IMR-90 (cell line): ENCODE measurements around the gene FERMT3. TPM values are rescaled to one million over a fixed set of nuclear protein-coding genes. Genes with fewer than 3 reads are reported as not detected.

Experiments used
- ATAC-seq: fragments of 200-7000 bp; cut with Tn5 transposase; 2 replicates; pipeline ENCODE4 v1.9.1; 2020; ENCODE audit warnings: low read depth, mild to moderate bottlenecking, moderate library complexity
- BruUV-seq: library from RNA; stranded (reverse); fragments of 400-500 nt; replicated peaks from 2 replicates; lab custom pipeline; 2021; lab: Mats Ljungman, UMichigan
- CTCF ChIA-PET: fragments of 300-600 bp; formaldehyde crosslinking; extraction: SDS; loops from one replicate; lab custom pipeline; 2021; ENCODE audit warnings: antibody characterized with exemption; lab: Yijun Ruan, JAX
- POLR2A ChIA-PET: fragments of 300-600 bp; sonication (Branson Sonifier 250); formaldehyde crosslinking; loops from one replicate; lab custom pipeline; 2022; ENCODE audit warnings: antibody characterized with exemption; ENCODE audit not compliant: unreplicated experiment; lab: Charles Lee
- DNase-seq: peaks from one replicate; pipeline ENCODE4 v3.0.0; 2013
- H2AFZ ChIP-seq: replicated peaks from 2 replicates; pipeline ENCODE3; 2013; ENCODE audit warnings: low read length, mild to moderate bottlenecking; ENCODE audit not compliant: poor library complexity
- H2AK5ac ChIP-seq: 2 replicates; pipeline ENCODE4 v1.6.1; 2013; ENCODE audit warnings: low read depth, low read length, inconsistent platforms
- H2AK9ac ChIP-seq: replicated peaks from 2 replicates; pipeline ENCODE3; 2013; ENCODE audit warnings: mild to moderate bottlenecking, low read depth, low read length, moderate library complexity; ENCODE audit not compliant: poor library complexity
- H2BK120ac ChIP-seq: 2 replicates; pipeline ENCODE4 v1.6.1; 2013; ENCODE audit warnings: low read depth, low read length, inconsistent platforms
- H2BK15ac ChIP-seq: 3 replicates; pipeline ENCODE4 v1.6.1; 2013; ENCODE audit warnings: low read depth, low read length, inconsistent platforms
- H2BK20ac ChIP-seq: 2 replicates; pipeline ENCODE4 v1.6.1; 2013; ENCODE audit warnings: low read depth, mild to moderate bottlenecking, inconsistent platforms, low read length, moderate library complexity
- H2BK5ac ChIP-seq: 2 replicates; pipeline ENCODE4 v1.6.1; 2013; ENCODE audit warnings: mild to moderate bottlenecking, low read depth, low read length, inconsistent platforms; ENCODE audit not compliant: poor library complexity, severe bottlenecking
- H3K14ac ChIP-seq: replicated peaks from 2 replicates; pipeline ENCODE4 v1.6.1; 2013; ENCODE audit warnings: low read depth, low read length, inconsistent platforms
- H3K18ac ChIP-seq: 2 replicates; pipeline ENCODE4 v1.6.1; 2013; ENCODE audit warnings: low read depth, low read length, control low read depth
- H3K23ac ChIP-seq: 2 replicates; pipeline ENCODE4 v1.6.1; 2013; ENCODE audit warnings: low read depth, low read length, inconsistent platforms
- H3K27ac ChIP-seq: 2 replicates; pipeline ENCODE4 v1.5.1; 2013; ENCODE audit warnings: mild to moderate bottlenecking, control low read depth, low read length; ENCODE audit not compliant: insufficient read depth
- H3K27me3 ChIP-seq: 2 replicates; pipeline ENCODE4 v1.6.1; 2013; ENCODE audit warnings: low read length; ENCODE audit not compliant: control insufficient read depth, insufficient read depth
- H3K36me3 ChIP-seq: 2 replicates; pipeline ENCODE4 v1.6.1; 2013; ENCODE audit warnings: low read length, mixed read lengths; ENCODE audit not compliant: control insufficient read depth, insufficient read depth
- H3K4ac ChIP-seq: 2 replicates; pipeline ENCODE4 v1.6.1; 2013; ENCODE audit warnings: low read depth, low read length, inconsistent platforms
- H3K4me1 ChIP-seq: 2 replicates; pipeline ENCODE4 v1.6.1; 2013; ENCODE audit warnings: low read length, mixed read lengths; ENCODE audit not compliant: control insufficient read depth, insufficient read depth
- H3K4me2 ChIP-seq: 2 replicates; pipeline ENCODE4 v1.6.1; 2013; ENCODE audit warnings: low read depth, mild to moderate bottlenecking, control low read depth, low read length, moderate library complexity
- H3K4me3 ChIP-seq: 2 replicates; pipeline ENCODE4 v1.5.1; 2013; ENCODE audit warnings: low read depth, mild to moderate bottlenecking, control low read depth, low read length, moderate library complexity; ENCODE audit not compliant: insufficient read depth
- H3K56ac ChIP-seq: 2 replicates; pipeline ENCODE4 v1.6.1; 2013; ENCODE audit warnings: low read length, inconsistent platforms; ENCODE audit not compliant: insufficient read depth; ENCODE audit errors: extremely low read depth
- H3K79me1 ChIP-seq, 2 experiments: 2 replicates each; pipeline ENCODE4 v1.6.1; 2013; ENCODE audit warnings: low read length in 2 of 2, inconsistent platforms in 1 of 2, low read depth in 1 of 2
- H3K9ac ChIP-seq: 2 replicates; pipeline ENCODE4 v1.6.1; 2013; ENCODE audit warnings: low read depth, low read length, control low read depth
- H3K9me1 ChIP-seq: 2 replicates; pipeline ENCODE4 v1.6.1; 2013; ENCODE audit warnings: low read length, inconsistent platforms; ENCODE audit not compliant: insufficient read depth
- H3K9me3 ChIP-seq: 2 replicates; pipeline ENCODE4 v1.6.1; 2013; ENCODE audit warnings: low read length; ENCODE audit not compliant: control insufficient read depth, insufficient read depth
- H4K20me1 ChIP-seq: 2 replicates; pipeline ENCODE4 v1.6.1; 2013; ENCODE audit warnings: low read length, inconsistent platforms; ENCODE audit not compliant: insufficient read depth
- H4K5ac ChIP-seq: 2 replicates; pipeline ENCODE4 v1.6.1; 2013; ENCODE audit warnings: mild to moderate bottlenecking, low read depth, low read length, control low read depth
- H4K8ac ChIP-seq, 2 experiments: 2 replicates each; pipeline ENCODE4 v1.6.1; 2013; ENCODE audit warnings: low read depth in 2 of 2, low read length in 2 of 2, control low read depth in 1 of 2, inconsistent platforms in 1 of 2
- H4K91ac ChIP-seq: 2 replicates; pipeline ENCODE4 v1.6.1; 2013; ENCODE audit warnings: low read depth, low read length, inconsistent platforms; ENCODE audit not compliant: insufficient read depth
- CEBPB ChIP-seq: IDR thresholded peaks from 2 replicates; pipeline ENCODE4 v1.6.1; 2012; ENCODE audit warnings: low read depth, low read length, improper control_type of control experiment
- CHD1 ChIP-seq: IDR thresholded peaks from 2 replicates; pipeline ENCODE4 v1.6.1; 2012; ENCODE audit warnings: low read depth, low read length, improper control_type of control experiment
- FOS ChIP-seq: fragments of 150-350 bp; IDR thresholded peaks from 2 replicates; pipeline ENCODE4 v1.6.1; 2016; ENCODE audit warnings: low read depth, low read length
- MAFK ChIP-seq: IDR thresholded peaks from 2 replicates; pipeline ENCODE4 v1.6.1; 2012; ENCODE audit warnings: low read depth, low read length, improper control_type of control experiment
- MXI1 ChIP-seq: IDR thresholded peaks from 2 replicates; pipeline ENCODE4 v1.6.1; 2012; ENCODE audit warnings: low read depth, mild to moderate bottlenecking, low read length, moderate library complexity, borderline replicate concordance
- NFE2L2 ChIP-seq: fragments of 150-350 bp; IDR thresholded peaks from 2 replicates; pipeline ENCODE4 v1.6.1; 2016; ENCODE audit warnings: low read depth, mild to moderate bottlenecking, low read length
- POLR2A ChIP-seq: IDR thresholded peaks from 2 replicates; pipeline ENCODE4 v1.6.1; 2012; ENCODE audit warnings: mild to moderate bottlenecking, low read depth, low read length
- RAD21 ChIP-seq: IDR thresholded peaks from 2 replicates; pipeline ENCODE4 v1.6.1; 2012; ENCODE audit warnings: low read length, improper control_type of control experiment
- RCOR1 ChIP-seq: IDR thresholded peaks from 2 replicates; pipeline ENCODE4 v1.6.1; 2012; ENCODE audit warnings: mild to moderate bottlenecking, low read length, improper control_type of control experiment; ENCODE audit not compliant: insufficient replicate concordance
- RFX5 ChIP-seq: IDR thresholded peaks from 2 replicates; pipeline ENCODE4 v1.8.0; 2012; ENCODE audit warnings: low read depth, mild to moderate bottlenecking, low read length, moderate library complexity
- SMC3 ChIP-seq: fragments of 150-350 bp; IDR thresholded peaks from 2 replicates; pipeline ENCODE4 v1.6.1; 2016; ENCODE audit warnings: low read depth, mild to moderate bottlenecking, antibody characterized with exemption, low read length, moderate library complexity
- USF2 ChIP-seq: fragments of 150-350 bp; IDR thresholded peaks from 2 replicates; pipeline ENCODE4 v1.6.1; 2017; ENCODE audit warnings: mild to moderate bottlenecking, antibody characterized with exemption, low read length, low read depth
- WGBS, 2 experiments: methylation state at CpG; one replicate each; pipeline versions ENCODE4 v1.1.5 to v1.1.7; 2013; ENCODE audit warnings: missing lambda C conversion rate in 2 of 2; ENCODE audit not compliant: insufficient read length in 1 of 2; ENCODE audit errors: extremely low coverage in 2 of 2; 5-methylcytosine and 5-hydroxymethylcytosine counted together
- dilution Hi-C: fragments of 300-500 bp; cut with HindIII; formaldehyde crosslinking; loops from one replicate; pipeline ENCODE4 v1.14.3; 2018; ENCODE audit warnings: low sequenced_read_pairs; ENCODE audit not compliant: unreplicated experiment
- in situ Hi-C: fragments of 300-500 bp; cut with MboI; formaldehyde crosslinking; loops from 3 replicates; pipeline ENCODE4 v1.14.3; 2019; ENCODE audit warnings: low sequenced_read_pairs, inconsistent platforms, mixed read lengths
- intact Hi-C: fragments of 100-400 bp; cut with micrococcal nuclease; formaldehyde crosslinking; loops from 2 replicates; pipeline ENCODE4 v1.10.0; 2022
- polyA plus RNA-seq, 3 experiments: library from polyadenylated mRNA; depleted of rRNA; stranded (reverse); fragments of >200 nt; gene quantifications; 2 replicates each; pipeline ENCODE4 v1.2.3, GENCODE V29; 2012; ENCODE audit warnings: low replicate concordance in 1 of 3
- total RNA-seq: library from RNA; depleted of rRNA; stranded (reverse); fragments of >200 nt; gene quantifications from 2 replicates; pipeline ENCODE4 v1.2.3, GENCODE V29; 2012
- TF ChIP-seq, protein P1 (sequence below): conservative IDR thresholded peaks from 2 replicates; pipeline ENCODE4 v1.5.1; 2012; ENCODE audit warnings: mild to moderate bottlenecking, low read depth, low read length, improper control_type of control experiment
- TF ChIP-seq, protein P2 (sequence below): fragments of 150-350 bp; IDR thresholded peaks from 2 replicates; pipeline ENCODE4 v1.6.1; 2016; ENCODE audit warnings: low read depth, mild to moderate bottlenecking, low read length, moderate library complexity, borderline replicate concordance

Gene FERMT3
- total and polyA plus RNA-seq, 2 of the 4 experiments (the other 2 are of a cell fraction), result 0.36 to 2.3 TPM

DNA sequence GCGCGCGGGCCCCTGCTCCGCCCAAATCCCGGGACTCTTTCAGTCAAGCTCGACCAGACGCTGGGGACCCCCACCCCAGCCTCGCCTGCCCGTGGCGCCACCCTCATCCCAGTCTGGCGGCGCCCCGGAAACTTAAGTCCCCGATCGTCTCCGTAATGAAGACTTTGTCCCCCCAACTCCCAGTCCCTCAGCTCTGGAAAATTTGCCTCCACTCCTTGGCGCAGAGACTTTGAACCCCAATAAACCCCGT, 45.2 kb downstream of the FERMT3 start:
- H2BK15ac ChIP-seq, result no peak overlapping the region
- peak overlapping the region; percentile 96 for H3K4ac ChIP-seq
- TF ChIP-seq NFE2L2 (no peak), MAFK (no peak), USF2 (no peak), CHD1 (no peak), SMC3 (no peak), RFX5 (no peak), POLR2A (no peak), FOS (no peak), RAD21 (no peak), CEBPB (no peak), MXI1 (no peak), RCOR1 (no peak)
- TF ChIP-seq, protein P1, sequence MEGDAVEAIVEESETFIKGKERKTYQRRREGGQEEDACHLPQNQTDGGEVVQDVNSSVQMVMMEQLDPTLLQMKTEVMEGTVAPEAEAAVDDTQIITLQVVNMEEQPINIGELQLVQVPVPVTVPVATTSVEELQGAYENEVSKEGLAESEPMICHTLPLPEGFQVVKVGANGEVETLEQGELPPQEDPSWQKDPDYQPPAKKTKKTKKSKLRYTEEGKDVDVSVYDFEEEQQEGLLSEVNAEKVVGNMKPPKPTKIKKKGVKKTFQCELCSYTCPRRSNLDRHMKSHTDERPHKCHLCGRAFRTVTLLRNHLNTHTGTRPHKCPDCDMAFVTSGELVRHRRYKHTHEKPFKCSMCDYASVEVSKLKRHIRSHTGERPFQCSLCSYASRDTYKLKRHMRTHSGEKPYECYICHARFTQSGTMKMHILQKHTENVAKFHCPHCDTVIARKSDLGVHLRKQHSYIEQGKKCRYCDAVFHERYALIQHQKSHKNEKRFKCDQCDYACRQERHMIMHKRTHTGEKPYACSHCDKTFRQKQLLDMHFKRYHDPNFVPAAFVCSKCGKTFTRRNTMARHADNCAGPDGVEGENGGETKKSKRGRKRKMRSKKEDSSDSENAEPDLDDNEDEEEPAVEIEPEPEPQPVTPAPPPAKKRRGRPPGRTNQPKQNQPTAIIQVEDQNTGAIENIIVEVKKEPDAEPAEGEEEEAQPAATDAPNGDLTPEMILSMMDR, result no peak
- TF ChIP-seq, protein P2, sequence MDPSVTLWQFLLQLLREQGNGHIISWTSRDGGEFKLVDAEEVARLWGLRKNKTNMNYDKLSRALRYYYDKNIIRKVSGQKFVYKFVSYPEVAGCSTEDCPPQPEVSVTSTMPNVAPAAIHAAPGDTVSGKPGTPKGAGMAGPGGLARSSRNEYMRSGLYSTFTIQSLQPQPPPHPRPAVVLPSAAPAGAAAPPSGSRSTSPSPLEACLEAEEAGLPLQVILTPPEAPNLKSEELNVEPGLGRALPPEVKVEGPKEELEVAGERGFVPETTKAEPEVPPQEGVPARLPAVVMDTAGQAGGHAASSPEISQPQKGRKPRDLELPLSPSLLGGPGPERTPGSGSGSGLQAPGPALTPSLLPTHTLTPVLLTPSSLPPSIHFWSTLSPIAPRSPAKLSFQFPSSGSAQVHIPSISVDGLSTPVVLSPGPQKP, result no peak
- H3K36me3 ChIP-seq, result peaks cover 15% of the 10 kb centered on the region
- H2BK120ac ChIP-seq, result no peak overlapping the region
- H4K8ac ChIP-seq, result peak overlapping the region; percentile 33 to 59; a peak in 2 of 4 replicates
- intact Hi-C loops (loop anchor here (1.0 kb wide), 2 partner anchors 34 to 50 kb away; partner anchors contain the start of gene GPR137), in situ Hi-C loops (no loop called here), dilution Hi-C loops (no loop called here)
- peak overlapping the region; percentile 100 for H2AK9ac ChIP-seq
- no peaks in the 10 kb centered on the region for H3K9me1 ChIP-seq
- peak overlapping the region; percentile 97 for H3K14ac ChIP-seq
- H3K27ac ChIP-seq, result peak overlapping the region; percentile 88
- no peaks in the 10 kb centered on the region for H3K27me3 ChIP-seq
- peak overlapping the region; percentile 82; the same call in 1 of the 2 replicates for H3K56ac ChIP-seq
- no peak overlapping the region for H2BK20ac ChIP-seq
- DNase-seq (no peak), ATAC-seq (no peak)
- CTCF ChIA-PET, result interaction anchor here (0.7 to 1.7 kb wide), 5 partner anchors 9 to 70 kb away, joined by 3 to 5 read pairs (median 3); no protein-coding TSS in a partner anchor
- H3K4me2 ChIP-seq, result peak overlapping the region; percentile 100
- H3K79me1 ChIP-seq, result peaks cover 8 to 56% of the 10 kb centered on the region in 2 experiments
- H3K9me3 ChIP-seq, result no peaks in the 10 kb centered on the region
- H3K18ac ChIP-seq, result peak overlapping the region; percentile 22; the same call in 1 of the 2 replicates
- peak overlapping the region; percentile 94 for H3K23ac ChIP-seq
- peak overlapping the region; percentile 77 for H2BK5ac ChIP-seq
- H2AFZ ChIP-seq, result peak overlapping the region; percentile 87
- peak overlapping the region; percentile 91 for H4K91ac ChIP-seq
- peak overlapping the region; percentile 98 for H3K4me3 ChIP-seq
- no TSS peak for BruUV-seq
- H3K4me1 ChIP-seq, result peaks cover 10% of the 10 kb centered on the region
- peak overlapping the region; percentile 89 for H2AK5ac ChIP-seq
- peak overlapping the region; percentile 61; the same call in 1 of the 2 replicates for H4K5ac ChIP-seq
- POLR2A ChIA-PET, result no interaction called here
- H4K20me1 ChIP-seq, result peaks cover 8% of the 10 kb centered on the region; the same call in 1 of the 2 replicates
- H3K9ac ChIP-seq, result peak overlapping the region; percentile 97
- WGBS, 2 experiments, result 0% methylated on average over 2 of the region's 18 CpGs; no CpG with 5 or more reads in 1 of the 2 experiments
